Trophoblast cell (in vitro differentiated cells and primary cell): ENCODE results near the gene PRXL2B.

Experiments
- DNase-seq, 2 donors: peaks; one replicate each; pipeline ENCODE4 v3.0.0-alpha.2; 2016
- H2AFZ ChIP-seq: 2 replicates; pipeline ENCODE4 v1.6.1; 2013; ENCODE audit warnings: low read length, moderate library complexity, mild to moderate bottlenecking; ENCODE audit not compliant: insufficient read depth, poor library complexity
- H2AK5ac ChIP-seq: 2 replicates; pipeline ENCODE4 v1.6.1; 2013; ENCODE audit warnings: mild to moderate bottlenecking, low read length
- H2BK120ac ChIP-seq: 2 replicates; pipeline ENCODE4 v1.6.1; 2013; ENCODE audit warnings: low read length, mild to moderate bottlenecking, moderate library complexity; ENCODE audit not compliant: insufficient read depth, poor library complexity
- H2BK12ac ChIP-seq: 2 replicates; pipeline ENCODE4 v1.6.1; 2013; ENCODE audit warnings: mild to moderate bottlenecking, low read length, moderate library complexity
- H2BK5ac ChIP-seq: 2 replicates; pipeline ENCODE4 v1.6.1; 2013; ENCODE audit warnings: low read length, low read depth, moderate library complexity, mild to moderate bottlenecking; ENCODE audit not compliant: poor library complexity
- H3K14ac ChIP-seq: 2 replicates; pipeline ENCODE4 v1.6.1; 2013; ENCODE audit warnings: mild to moderate bottlenecking, low read length
- H3K18ac ChIP-seq: 2 replicates; pipeline ENCODE4 v1.6.1; 2013; ENCODE audit warnings: mild to moderate bottlenecking, low read length
- H3K23ac ChIP-seq: 2 replicates; pipeline ENCODE4 v1.6.1; 2013; ENCODE audit warnings: low read length
- H3K27ac ChIP-seq: 2 replicates; pipeline ENCODE4 v1.5.1; 2013; ENCODE audit warnings: low read depth, mild to moderate bottlenecking, inconsistent platforms, low read length, moderate library complexity
- H3K27me3 ChIP-seq: 2 replicates; pipeline ENCODE4 v1.6.1; 2013; ENCODE audit warnings: inconsistent platforms, mild to moderate bottlenecking, low read length, moderate library complexity; ENCODE audit not compliant: insufficient read depth
- H3K36me3 ChIP-seq, 2 experiments: 1 replicate in 1 of 2; 2 replicates in 1 of 2; pipeline ENCODE4 v1.6.1; 2013; ENCODE audit warnings: low read length in 2 of 2, mild to moderate bottlenecking in 2 of 2, moderate library complexity in 1 of 2; ENCODE audit not compliant: insufficient read depth in 2 of 2, control insufficient read depth in 1 of 2
- H3K4ac ChIP-seq: 2 replicates; pipeline ENCODE4 v1.6.1; 2013; ENCODE audit warnings: low read depth, mild to moderate bottlenecking, low read length, moderate library complexity
- H3K4me1 ChIP-seq, 2 experiments: 1 replicate in 1 of 2; 2 replicates in 1 of 2; pipeline ENCODE4 v1.6.1; 2013; ENCODE audit warnings: low read length in 2 of 2, mild to moderate bottlenecking in 2 of 2, moderate library complexity in 1 of 2; ENCODE audit not compliant: insufficient read depth in 2 of 2, control insufficient read depth in 1 of 2
- H3K4me2 ChIP-seq: 2 replicates; pipeline ENCODE4 v1.6.1; 2013; ENCODE audit warnings: inconsistent platforms, mild to moderate bottlenecking, low read length, moderate library complexity
- H3K4me3 ChIP-seq: 2 replicates; pipeline ENCODE4 v1.5.1; 2013; ENCODE audit warnings: mild to moderate bottlenecking, low read depth, low read length, inconsistent platforms
- H3K79me1 ChIP-seq: one replicate; pipeline ENCODE4 v1.6.1; 2013; ENCODE audit warnings: low read length
- H3K79me2 ChIP-seq: 2 replicates; pipeline ENCODE4 v1.6.1; 2013; ENCODE audit warnings: low read length, mild to moderate bottlenecking; ENCODE audit not compliant: control insufficient read depth, insufficient read depth, poor library complexity
- H3K9ac ChIP-seq: 2 replicates; pipeline ENCODE4 v1.6.1; 2013; ENCODE audit warnings: mild to moderate bottlenecking, low read length
- H3K9me3 ChIP-seq: 2 replicates; pipeline ENCODE4 v1.6.1; 2013; ENCODE audit warnings: low read depth, mild to moderate bottlenecking, control low read depth, inconsistent platforms, low read length; ENCODE audit not compliant: insufficient read depth
- H4K12ac ChIP-seq: 2 replicates; pipeline ENCODE4 v1.6.1; 2013; ENCODE audit warnings: low read depth, mild to moderate bottlenecking, low read length, moderate library complexity
- H4K8ac ChIP-seq: 2 replicates; pipeline ENCODE4 v1.6.1; 2013; ENCODE audit warnings: low read depth, mild to moderate bottlenecking, low read length, moderate library complexity
- H4K91ac ChIP-seq: one replicate; pipeline ENCODE4 v1.6.1; 2013; ENCODE audit warnings: low read depth, mild to moderate bottlenecking, low read length, moderate library complexity
- WGBS: extraction: QIAGEN DNeasy Blood & Tissue Kit; methylation state at CpG from one replicate; pipeline ENCODE4 v1.1.7; 2013; ENCODE audit warnings: missing lambda C conversion rate; ENCODE audit not compliant: insufficient read length, insufficient coverage; ENCODE audit errors: extremely low coverage; 5-methylcytosine and 5-hydroxymethylcytosine counted together

PRXL2B gene

DNA sequence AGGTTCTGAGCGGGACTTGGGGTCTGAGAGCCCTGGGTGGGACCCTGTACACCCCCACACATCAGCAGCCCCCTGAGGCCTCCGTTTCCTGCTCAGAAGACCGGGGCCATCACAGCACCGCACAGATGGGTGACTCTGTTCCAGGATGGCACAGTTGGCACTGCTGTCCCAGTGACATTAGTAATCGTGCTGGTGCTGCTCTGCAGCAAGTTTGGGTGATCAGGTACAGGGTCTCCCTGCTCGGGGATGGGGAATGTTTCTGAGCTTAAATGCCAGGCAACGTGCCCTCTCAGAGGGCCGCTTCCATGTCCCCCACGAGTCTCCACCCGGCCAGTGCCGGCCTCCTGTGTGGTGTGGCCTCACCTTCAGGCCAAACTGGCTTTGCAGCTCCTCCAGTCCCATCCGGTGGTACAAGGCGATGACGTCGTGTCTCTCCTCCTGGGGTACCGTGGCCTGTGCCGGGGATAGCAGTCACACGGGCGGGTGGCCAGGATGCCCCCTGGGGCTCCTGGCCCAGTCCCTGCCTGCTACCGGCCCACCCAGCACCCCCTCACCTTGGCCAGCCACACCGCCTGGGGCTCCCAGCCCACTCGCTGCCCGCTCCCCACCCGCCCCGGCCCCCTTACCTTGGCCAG lies 17.1 kb downstream of the PRXL2B start:
- H3K79me2 ChIP-seq, result no peaks in the 10 kb centered on the region
- no peak overlapping the region for H3K23ac ChIP-seq
- no peaks in the 10 kb centered on the region for H3K4me1 ChIP-seq
- H4K8ac ChIP-seq, result no peak overlapping the region
- no peak overlapping the region for H3K27ac ChIP-seq
- H2AK5ac ChIP-seq, result no peak overlapping the region
- H3K36me3 ChIP-seq, result no peaks in the 10 kb centered on the region
- H2BK120ac ChIP-seq, result no peak overlapping the region
- H3K4me2 ChIP-seq, result no peak overlapping the region
- no peaks in the 10 kb centered on the region for H3K79me1 ChIP-seq
- no peak overlapping the region for H3K4ac ChIP-seq
- DNase-seq, result no peak
- H3K18ac ChIP-seq, result no peak overlapping the region
- H2BK12ac ChIP-seq, result no peak overlapping the region
- no peak overlapping the region for H3K9ac ChIP-seq
- no peak overlapping the region for H4K12ac ChIP-seq
- H2AFZ ChIP-seq, result no peak overlapping the region
- H3K9me3 ChIP-seq, result peaks cover 7% of the 10 kb centered on the region
- H4K91ac ChIP-seq, result no peak overlapping the region
- H3K4me3 ChIP-seq, result no peak overlapping the region
- no peaks in the 10 kb centered on the region for H3K27me3 ChIP-seq
- H2BK5ac ChIP-seq, result no peak overlapping the region
- no peak overlapping the region for H3K14ac ChIP-seq
- no CpG with 5 or more reads among the region's 25 CpGs for WGBS

- H4K8ac ChIP-seq, result no peak overlapping the region
- H2BK120ac ChIP-seq, result no peak overlapping the region
- peaks cover 7% of the 10 kb centered on the region for H3K9me3 ChIP-seq
- H3K79me1 ChIP-seq, result no peaks in the 10 kb centered on the region
- no peak overlapping the region for H3K4me3 ChIP-seq
- DNase-seq, result no peak
- no peak overlapping the region for H2AFZ ChIP-seq
- no peak overlapping the region for H2BK5ac ChIP-seq
- no peak overlapping the region for H2BK12ac ChIP-seq
- H3K4me1 ChIP-seq, result no peaks in the 10 kb centered on the region
- H3K9ac ChIP-seq, result no peak overlapping the region
- H3K4me2 ChIP-seq, result no peak overlapping the region
- no peak overlapping the region for H4K12ac ChIP-seq
- H3K18ac ChIP-seq, result no peak overlapping the region
- no peak overlapping the region for H4K91ac ChIP-seq
- H3K27ac ChIP-seq, result no peak overlapping the region
- no CpG with 5 or more reads among the region's 19 CpGs for WGBS
- H3K23ac ChIP-seq, result no peak overlapping the region
- no peak overlapping the region for H2AK5ac ChIP-seq
- H3K4ac ChIP-seq, result no peak overlapping the region
- H3K79me2 ChIP-seq, result no peaks in the 10 kb centered on the region
- no peaks in the 10 kb centered on the region for H3K27me3 ChIP-seq
- H3K14ac ChIP-seq, result no peak overlapping the region
- H3K36me3 ChIP-seq, result no peaks in the 10 kb centered on the region
Measured at GRCh38 chr1:2604156-2604843, 17.7 kb downstream of the PRXL2B start.

DNA sequence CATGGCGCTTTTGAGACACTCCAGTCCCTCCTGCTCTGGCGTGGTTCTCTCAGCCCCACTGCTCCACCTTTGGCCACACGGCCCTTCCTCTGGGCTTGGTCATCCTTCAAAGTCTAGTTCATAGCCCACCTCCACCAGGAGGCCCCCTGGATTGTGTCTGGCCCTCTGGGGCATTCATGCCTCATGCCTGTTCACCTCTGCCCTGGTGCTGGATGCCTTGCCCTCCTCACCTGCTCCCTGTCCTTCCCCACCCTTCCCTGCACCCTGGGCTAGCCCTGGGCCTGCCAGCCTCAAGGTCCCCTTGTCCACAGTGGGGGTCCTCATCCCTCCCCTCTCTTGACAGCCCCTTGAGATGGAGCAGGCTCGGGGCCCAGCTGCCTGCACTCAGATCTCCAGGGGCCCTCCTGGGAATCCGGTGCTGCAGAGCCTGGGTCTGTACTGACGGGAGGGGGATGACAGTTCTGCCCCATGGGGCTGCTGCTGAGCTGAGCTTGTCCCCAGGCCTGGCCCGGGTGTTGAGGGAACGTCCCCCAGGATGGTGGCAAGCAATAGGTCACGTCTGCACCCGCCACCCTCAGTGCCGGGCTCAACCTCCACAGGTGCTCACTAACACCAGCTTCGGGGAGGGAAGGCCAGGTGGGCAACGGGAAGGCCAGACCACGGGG lies 18.4 kb downstream of the PRXL2B start:
- no peaks in the 10 kb centered on the region for H3K79me2 ChIP-seq
- DNase-seq, result no peak
- H2BK5ac ChIP-seq, result no peak overlapping the region
- H3K4ac ChIP-seq, result no peak overlapping the region
- no peak overlapping the region for H2BK120ac ChIP-seq
- H3K9ac ChIP-seq, result no peak overlapping the region
- H4K8ac ChIP-seq, result no peak overlapping the region
- no peak overlapping the region for H3K23ac ChIP-seq
- no peaks in the 10 kb centered on the region for H3K4me1 ChIP-seq
- H3K4me3 ChIP-seq, result no peak overlapping the region
- no peak overlapping the region for H2AFZ ChIP-seq
- no peak overlapping the region for H2AK5ac ChIP-seq
- no peak overlapping the region for H2BK12ac ChIP-seq
- H4K12ac ChIP-seq, result no peak overlapping the region
- H3K79me1 ChIP-seq, result no peaks in the 10 kb centered on the region
- WGBS, result no CpG with 5 or more reads among the region's 14 CpGs
- peaks cover 7% of the 10 kb centered on the region for H3K9me3 ChIP-seq
- no peak overlapping the region for H4K91ac ChIP-seq
- H3K14ac ChIP-seq, result no peak overlapping the region
- H3K27ac ChIP-seq, result no peak overlapping the region
- H3K27me3 ChIP-seq, result no peaks in the 10 kb centered on the region
- no peak overlapping the region for H3K18ac ChIP-seq
- no peak overlapping the region for H3K4me2 ChIP-seq
- H3K36me3 ChIP-seq, result no peaks in the 10 kb centered on the region

- H3K9ac ChIP-seq, result no peak overlapping the region
- H3K27ac ChIP-seq, result no peak overlapping the region
- no peaks in the 10 kb centered on the region for H3K79me2 ChIP-seq
- H2BK12ac ChIP-seq, result no peak overlapping the region
- no peak overlapping the region for H3K14ac ChIP-seq
- no peak overlapping the region for H4K12ac ChIP-seq
- H3K27me3 ChIP-seq, result no peaks in the 10 kb centered on the region
- H3K4me1 ChIP-seq, result no peaks in the 10 kb centered on the region
- H3K4me3 ChIP-seq, result no peak overlapping the region
- no peaks in the 10 kb centered on the region for H3K79me1 ChIP-seq
- no peak overlapping the region for H4K91ac ChIP-seq
- WGBS, result no CpG with 5 or more reads among the region's 48 CpGs
- H3K4ac ChIP-seq, result no peak overlapping the region
- H2AFZ ChIP-seq, result no peak overlapping the region
- H3K23ac ChIP-seq, result no peak overlapping the region
- H2BK120ac ChIP-seq, result no peak overlapping the region
- no peak overlapping the region for H3K4me2 ChIP-seq
- H2BK5ac ChIP-seq, result no peak overlapping the region
- no peak overlapping the region for H4K8ac ChIP-seq
- H2AK5ac ChIP-seq, result no peak overlapping the region
- DNase-seq, result no peak
- no peak overlapping the region for H3K18ac ChIP-seq
- no peaks in the 10 kb centered on the region for H3K36me3 ChIP-seq
- H3K9me3 ChIP-seq, result peaks cover 7% of the 10 kb centered on the region
Measured at GRCh38 chr1:2605509-2606395, 19.2 kb downstream of the PRXL2B start.
